C4-2B (cell line): ENCODE measurements around the gene PCDHB7.
"Not testable (repeated sequence)": the region's sequence is repeated elsewhere in the genome, so short reads cannot be mapped to it uniquely, and the experiment has no call there.

Source experiments
- H3K27ac ChIP-seq: fragments of 450-650 bp; 2 replicates; pipeline ENCODE4 v1.5.1; 2017
- CTCF ChIP-seq: fragments of 450-650 bp; conservative IDR thresholded peaks from 2 replicates; pipeline ENCODE4 v1.5.1; 2017; ENCODE audit warnings: mild to moderate bottlenecking
- ZFX ChIP-seq: fragments of 450-650 bp; IDR thresholded peaks from 2 replicates; pipeline ENCODE4 v1.6.1; 2017

The PCDHB7 gene

GRCh38 chr5:141177577-141178191 lies 5.2 kb downstream of the PCDHB7 start, which contains the start of gene PCDHB8:
Gene PCDHB8 (plus strand): TSS chr5:141177790. CDS start chr5:141178035, 245 bp downstream.
- peak; percentile 40 for TF ChIP-seq CTCF
- H3K27ac ChIP-seq, result not testable (repeated sequence)

- not testable (repeated sequence) for H3K27ac ChIP-seq
These were observed 6.9 kb downstream of the PCDHB7 start for GRCh38 chr5:141179371-141179770.

GRCh38 chr5:141179876-141180275 lies 7.4 kb downstream of the PCDHB7 start:
- H3K27ac ChIP-seq, result not testable (repeated sequence)

GRCh38 chr5:141180313-141180712 lies 7.9 kb downstream of the PCDHB7 start:
- no peak overlapping the region for H3K27ac ChIP-seq
- TF ChIP-seq ZFX (no peak), CTCF (no peak)

- TF ChIP-seq ZFX (no peak), CTCF (peak; percentile 63)
- H3K27ac ChIP-seq, result no peak within 1 kb of the TSS
These were observed 9.8 kb downstream of the PCDHB7 start, which contains the start of gene PCDHB16 for GRCh38 chr5:141182248-141182647. Gene PCDHB16 (plus strand): TSS chr5:141182387. CDS start chr5:141182560, 173 bp downstream.

GRCh38 chr5:141184117-141184855 lies 11.8 kb downstream of the PCDHB7 start:
- H3K27ac ChIP-seq, result not testable (repeated sequence)

GRCh38 chr5:141186897-141187512 lies 14.6 kb downstream of the PCDHB7 start, which contains the start of gene PCDHB9:
Gene PCDHB9 (plus strand): TSS chr5:141187161. CDS start chr5:141187319, 158 bp downstream.
- TF ChIP-seq ZFX, result no peak
- peak; percentile 83 for TF ChIP-seq CTCF
- H3K27ac ChIP-seq, result no peak within 1 kb of the TSS

GRCh38 chr5:141188682-141189081 lies 16.2 kb downstream of the PCDHB7 start:
- H3K27ac ChIP-seq, result not testable (repeated sequence)

GRCh38 chr5:141189131-141189530 lies 16.7 kb downstream of the PCDHB7 start:
- not testable (repeated sequence) for H3K27ac ChIP-seq

- TF ChIP-seq ZFX (no peak), CTCF (peak; percentile 85)
- no peak within 1 kb of the TSS for H3K27ac ChIP-seq
These were observed 19.8 kb downstream of the PCDHB7 start, which contains the start of gene PCDHB10 for GRCh38 chr5:141192110-141192725. Gene PCDHB10 (plus strand): TSS chr5:141192353. CDS start chr5:141192553, 200 bp downstream.

GRCh38 chr5:141194332-141194731 lies 21.9 kb downstream of the PCDHB7 start:
- H3K27ac ChIP-seq, result not testable (repeated sequence)
